ENCODE results near the gene SLBP.
"Not testable (repeated sequence)": the region's sequence is repeated elsewhere in the genome, so short reads cannot be mapped to it uniquely, and the experiment has no call there.

The SLBP gene

GRCh38 chr4:1675136-1675801 is 36.9 kb downstream of the SLBP start:
- no peak for DNase-seq (ENCODE audit: low spot score)

- DNase-seq (ENCODE audit: low spot score): no peak
These were observed 37.4 kb downstream of the SLBP start for GRCh38 chr4:1674682-1675081.

DNA sequence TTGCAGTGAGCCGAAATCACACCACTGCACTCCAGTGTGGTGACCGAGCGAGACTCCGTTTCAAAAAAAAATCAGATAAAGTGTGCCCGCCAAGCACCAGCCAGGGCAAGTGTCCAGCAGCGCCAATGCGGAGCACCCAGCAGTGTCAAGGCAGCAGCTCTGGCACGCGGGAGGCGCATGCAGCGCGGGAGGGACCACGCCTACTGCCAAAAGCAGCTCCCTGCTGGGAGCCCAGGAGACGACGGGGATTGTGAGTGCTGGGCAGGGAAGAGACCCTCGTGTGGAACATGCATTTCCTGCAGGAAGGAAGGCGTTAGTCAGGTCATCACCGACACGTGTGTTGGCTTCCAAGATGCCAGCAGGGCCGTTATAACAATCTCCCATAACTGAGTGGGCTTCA is 38.4 kb downstream of the SLBP start:
- no peak for DNase-seq (ENCODE audit: low spot score)

DNA sequence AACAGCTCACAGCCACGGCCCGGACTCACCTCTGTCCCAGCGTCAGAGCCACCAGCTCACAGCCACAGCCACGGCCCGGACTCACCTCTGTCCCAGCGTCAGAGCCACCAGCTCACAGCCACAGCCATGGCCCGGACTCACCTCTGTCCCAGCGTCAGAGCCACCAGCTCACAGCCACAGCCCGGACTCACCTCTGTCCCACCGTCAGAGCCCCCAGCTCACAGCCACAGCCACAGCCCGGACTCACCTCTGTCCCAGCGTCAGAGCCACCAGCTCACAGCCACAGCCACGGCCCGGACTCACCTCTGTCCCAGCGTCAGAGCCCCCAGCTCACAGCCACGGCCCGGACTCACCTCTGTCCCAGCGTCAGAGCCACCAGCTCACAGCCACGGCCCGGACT is 41.1 kb downstream of the SLBP start:
- not testable (repeated sequence) for DNase-seq (ENCODE audit: low spot score)

DNA sequence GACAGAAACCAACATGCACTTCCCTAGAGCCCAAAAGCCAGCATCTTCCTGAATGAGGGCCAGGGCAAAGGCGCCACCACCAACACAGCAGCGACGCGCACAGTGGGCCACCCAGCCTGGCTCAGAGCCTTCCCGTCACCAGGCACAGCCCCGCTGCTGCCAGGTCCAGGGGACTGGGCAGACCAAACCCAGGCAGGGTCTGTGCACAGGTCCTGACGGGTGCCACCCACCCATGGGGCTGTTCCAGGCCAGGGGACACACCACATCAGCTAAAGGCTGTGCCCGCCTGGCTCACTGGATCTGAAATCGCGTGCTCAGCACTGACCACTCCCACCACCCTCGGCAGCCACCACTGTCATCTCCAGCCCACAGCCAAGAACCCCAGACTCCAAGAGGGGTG is 41.8 kb downstream of the SLBP start:
- no peak for DNase-seq (ENCODE audit: low spot score)

DNA sequence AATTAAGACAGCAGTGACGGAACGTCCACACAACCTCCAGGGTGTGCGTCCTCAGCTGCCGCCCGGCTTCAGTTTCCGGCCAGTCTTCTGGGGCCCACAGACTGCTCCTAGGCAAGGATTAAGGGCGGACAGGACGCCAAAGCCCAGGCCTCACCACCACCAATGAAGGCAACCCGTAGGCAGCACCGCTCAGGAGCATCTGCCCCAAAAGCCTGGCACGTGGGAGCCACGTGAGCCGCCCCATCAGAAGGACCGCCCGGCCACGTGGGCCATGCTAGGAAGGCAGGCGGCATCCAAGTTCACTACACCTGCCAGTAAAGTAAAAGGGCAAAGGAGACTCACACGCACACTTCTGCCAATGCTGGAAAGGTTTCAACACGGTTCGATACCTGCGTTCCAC is 42.3 kb downstream of the SLBP start:
- no peak for DNase-seq (ENCODE audit: low spot score)

- DNase-seq (ENCODE audit: low spot score): no peak
These were observed 42.8 kb downstream of the SLBP start for GRCh38 chr4:1669270-1669669.

GRCh38 chr4:1668488-1668840 is 43.7 kb downstream of the SLBP start:
- no peak for DNase-seq (ENCODE audit: low spot score)

DNA sequence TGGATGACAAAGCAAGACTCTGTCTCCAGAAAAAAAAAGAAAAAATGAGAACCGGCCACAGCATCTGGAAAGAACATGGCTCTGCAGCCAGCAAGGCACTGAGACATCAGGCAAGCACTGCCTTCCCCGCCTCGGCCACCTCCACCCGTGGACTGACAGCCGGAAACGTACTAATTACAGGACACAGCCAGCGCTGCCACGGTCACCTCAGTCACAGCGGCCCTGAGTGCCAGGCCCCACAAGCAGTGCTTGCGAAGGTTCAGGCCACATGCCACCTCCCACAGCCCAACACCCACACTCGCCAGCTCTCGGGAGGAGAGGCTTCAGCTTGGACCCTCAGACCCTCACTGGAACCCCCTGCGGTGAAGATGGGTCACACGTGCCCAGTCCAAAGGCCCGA is 44.8 kb downstream of the SLBP start:
- DNase-seq (ENCODE audit: low spot score): no peak

- DNase-seq (ENCODE audit: low spot score): no peak
These were observed 45.7 kb downstream of the SLBP start for GRCh38 chr4:1666391-1666790.

DNA sequence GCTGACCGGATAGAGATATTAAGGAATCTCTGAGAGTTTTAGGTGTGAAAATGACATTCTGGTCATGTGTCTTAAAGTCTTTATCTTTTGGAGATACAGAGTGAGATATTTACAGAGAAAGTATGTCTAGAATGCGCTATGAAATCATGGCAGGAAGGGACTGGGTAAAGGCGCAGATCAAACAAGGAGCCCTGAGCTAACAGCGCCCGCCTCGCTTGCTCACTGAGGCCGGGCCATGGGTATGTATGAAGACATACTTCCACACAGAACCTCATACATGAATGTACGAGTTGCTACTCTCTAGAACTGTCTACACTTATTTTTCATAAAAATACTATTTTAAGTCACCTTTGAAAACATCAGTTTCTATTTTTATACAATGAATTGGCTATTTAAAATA is 48.0 kb downstream of the SLBP start:
- no peak for DNase-seq (ENCODE audit: low spot score)

DNA sequence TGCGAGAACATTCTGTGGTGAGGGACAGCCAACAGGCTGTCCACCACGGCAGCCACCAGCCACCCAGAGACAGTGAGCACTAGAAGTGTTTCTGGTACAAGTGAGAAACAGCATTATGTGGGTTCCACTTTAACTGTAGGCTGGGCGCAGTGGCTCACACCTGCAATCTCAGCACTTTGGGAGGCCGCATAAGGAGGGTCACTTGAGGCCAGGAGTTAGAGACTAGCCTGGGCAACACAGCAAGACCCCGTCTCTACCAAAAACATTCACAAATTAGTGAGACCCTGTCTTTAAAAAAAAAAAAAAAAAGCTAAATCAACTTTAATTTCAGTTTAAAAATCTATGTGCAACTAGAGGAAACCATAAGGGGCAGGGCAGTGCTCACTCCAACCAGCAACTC is 48.6 kb downstream of the SLBP start:
- no peak for DNase-seq (ENCODE audit: low spot score)

DNA sequence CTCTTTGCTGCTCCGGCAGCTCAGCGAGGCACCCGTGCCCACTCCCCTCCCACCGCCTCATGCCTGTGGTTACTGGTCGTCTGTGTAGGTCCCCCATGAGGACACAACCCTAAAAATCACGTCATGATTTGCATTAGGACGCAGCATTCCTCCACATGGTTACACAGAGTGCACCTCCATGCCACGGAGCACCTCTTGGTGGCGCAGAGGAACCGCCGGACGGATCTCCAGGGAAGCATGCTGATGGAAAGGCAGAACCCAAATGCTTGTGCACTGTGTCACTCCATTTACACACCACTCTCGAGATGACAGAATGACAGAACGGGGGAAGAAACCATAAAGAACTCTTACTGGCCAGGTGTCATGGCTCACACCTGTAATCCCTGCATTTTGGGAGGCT is 50.4 kb downstream of the SLBP start:
- DNase-seq (ENCODE audit: low spot score): no peak

DNA sequence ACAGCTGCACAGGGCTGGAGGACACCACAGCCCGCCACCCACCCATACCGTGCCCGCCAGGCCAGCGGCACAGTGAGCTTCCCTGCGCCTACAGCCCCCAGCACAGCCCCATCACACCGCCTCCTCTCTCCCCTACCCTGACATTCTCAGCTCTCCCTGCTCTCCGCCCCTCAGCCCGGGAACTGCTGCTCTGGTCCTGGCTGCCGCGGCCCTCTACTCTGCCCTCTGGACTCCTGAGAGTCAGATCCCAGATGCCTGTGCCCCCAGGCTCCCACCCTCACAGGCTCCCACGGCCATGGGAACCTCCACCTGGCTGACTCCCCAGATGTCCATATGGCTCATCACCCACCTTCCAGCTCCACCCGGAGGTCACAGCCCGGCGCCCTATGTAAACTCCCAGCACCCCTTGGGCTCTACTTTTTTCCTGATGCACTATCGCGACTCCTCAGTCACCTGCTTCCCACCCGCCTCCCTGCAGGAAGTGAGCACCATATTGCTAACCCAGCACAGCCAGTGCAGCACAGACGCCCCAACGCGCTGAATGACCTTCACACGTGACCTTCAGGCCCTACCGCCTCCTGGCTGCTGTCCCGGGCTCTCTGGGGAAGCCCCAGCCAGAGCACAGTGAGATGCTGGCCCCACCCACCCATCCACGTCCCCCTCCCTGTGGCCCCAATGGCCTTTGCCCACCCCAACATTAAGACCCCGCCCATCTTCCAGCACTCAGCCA is 51.0 kb downstream of the SLBP start:
- no peak for DNase-seq (ENCODE audit: low spot score)

- DNase-seq (ENCODE audit: low spot score): no peak
These were observed 52.7 kb downstream of the SLBP start for GRCh38 chr4:1659104-1660043.

DNA sequence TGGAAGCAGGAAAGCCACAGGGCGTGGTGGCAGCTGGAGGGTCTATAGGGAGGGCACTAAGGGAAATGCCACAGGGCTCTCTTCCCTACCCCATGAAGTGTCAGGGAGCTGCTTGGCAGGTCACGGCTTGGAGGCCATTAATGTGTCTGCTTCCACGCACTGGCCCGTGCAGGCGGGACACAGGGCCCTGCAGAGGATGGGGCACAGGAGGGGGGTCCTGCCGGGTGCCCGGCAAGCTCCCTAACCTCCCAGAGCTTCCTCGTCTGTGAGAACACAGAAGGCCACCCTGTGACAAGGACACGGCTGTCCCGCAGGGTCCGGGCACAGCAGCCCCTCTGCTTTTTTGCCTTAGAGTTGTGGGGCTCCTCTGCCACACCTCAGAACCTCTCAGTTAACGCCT is 53.5 kb downstream of the SLBP start:
- no peak for DNase-seq (ENCODE audit: low spot score)

DNA sequence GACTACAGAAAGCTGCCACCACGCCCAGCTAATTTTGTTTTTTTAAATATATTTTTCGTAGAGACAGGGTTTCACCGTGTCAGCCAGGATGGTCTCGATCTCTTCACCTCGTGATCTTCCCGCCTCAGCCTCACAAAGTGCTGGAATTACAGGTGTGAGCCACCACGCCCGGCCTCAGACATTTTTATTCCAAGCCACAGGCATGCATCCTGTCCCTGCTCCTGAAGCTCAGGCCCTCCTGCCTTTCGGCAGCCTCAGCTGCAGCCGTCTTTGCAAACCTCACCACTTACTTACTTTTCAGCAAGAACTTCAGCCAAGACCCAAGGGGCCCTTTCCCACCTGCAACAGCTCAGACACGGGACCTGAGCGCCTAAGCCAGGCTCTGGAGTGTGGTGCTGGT is 54.0 kb downstream of the SLBP start:
- DNase-seq (ENCODE audit: low spot score): no peak

- no peak for DNase-seq (ENCODE audit: low spot score)
These were observed 55.1 kb downstream of the SLBP start for GRCh38 chr4:1656986-1657385.

DNA sequence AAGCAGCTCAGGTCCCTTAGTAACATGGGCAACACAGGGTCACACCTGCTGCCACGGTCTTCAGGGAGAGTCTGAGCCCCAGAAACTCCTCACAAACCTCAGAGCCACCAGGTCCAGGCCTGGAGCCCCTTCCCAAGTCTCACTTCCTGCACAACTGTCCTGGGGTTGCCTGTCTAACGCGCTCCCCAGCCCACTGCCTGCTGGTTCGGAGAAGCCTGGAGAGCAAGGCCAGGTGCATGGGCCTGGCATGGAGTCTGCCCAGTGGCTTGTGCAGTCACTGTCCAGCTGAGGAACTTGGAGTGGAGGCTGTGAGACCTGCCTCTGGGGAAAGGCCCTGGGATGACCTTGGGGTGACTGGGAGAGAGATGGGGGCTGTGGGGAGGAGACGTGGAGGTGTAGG is 56.0 kb downstream of the SLBP start:
- no peak for DNase-seq (ENCODE audit: low spot score)

DNA sequence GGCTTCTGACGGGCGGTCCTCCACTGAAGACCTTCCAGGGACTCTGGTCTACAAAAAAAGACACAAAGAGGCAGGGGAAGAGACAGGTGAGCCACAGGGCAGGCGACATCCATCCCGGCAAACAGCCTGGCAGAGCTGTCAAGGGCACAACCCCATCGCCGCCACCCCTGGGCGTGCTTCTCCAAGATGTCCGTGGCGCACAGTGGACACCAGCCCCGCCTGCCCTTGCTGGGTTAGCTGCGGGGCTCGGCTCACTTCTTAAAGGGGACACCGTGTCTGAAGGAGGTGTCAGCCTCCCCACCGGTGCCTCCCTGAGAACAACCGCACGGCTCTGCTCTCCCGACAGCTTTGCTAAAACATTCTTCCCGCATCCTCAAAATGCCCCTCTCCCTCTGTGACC is 56.4 kb downstream of the SLBP start:
- no peak for DNase-seq (ENCODE audit: low spot score)

DNA sequence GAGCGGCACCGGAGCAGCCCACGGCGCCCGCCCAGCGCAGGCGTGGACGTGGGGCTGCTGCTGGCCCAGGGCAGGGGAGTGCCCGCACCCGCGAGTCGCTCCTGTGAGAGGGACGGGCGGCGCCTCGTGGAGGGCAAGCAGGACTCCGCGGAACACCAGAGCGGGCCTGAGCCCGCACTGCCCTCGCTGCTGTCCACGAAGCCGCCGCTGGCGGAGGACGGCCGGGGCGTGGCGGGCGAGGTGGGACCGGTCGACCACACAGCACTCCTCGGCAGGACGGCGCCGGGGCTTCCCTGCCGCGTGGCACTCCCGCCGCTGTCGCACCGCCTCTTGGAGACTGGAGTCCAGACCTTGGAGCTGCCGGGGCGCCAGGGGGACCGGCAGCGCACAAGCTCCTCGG is 57.0 kb downstream of the SLBP start:
- DNase-seq (ENCODE audit: low spot score): no peak

GRCh38 chr4:1654216-1654955 is 57.7 kb downstream of the SLBP start:
- no peak for DNase-seq (ENCODE audit: low spot score)

All from HuH-7 (cell line).